ENCODE measurements around the gene MAPK8.

The MAPK8 gene

DNA sequence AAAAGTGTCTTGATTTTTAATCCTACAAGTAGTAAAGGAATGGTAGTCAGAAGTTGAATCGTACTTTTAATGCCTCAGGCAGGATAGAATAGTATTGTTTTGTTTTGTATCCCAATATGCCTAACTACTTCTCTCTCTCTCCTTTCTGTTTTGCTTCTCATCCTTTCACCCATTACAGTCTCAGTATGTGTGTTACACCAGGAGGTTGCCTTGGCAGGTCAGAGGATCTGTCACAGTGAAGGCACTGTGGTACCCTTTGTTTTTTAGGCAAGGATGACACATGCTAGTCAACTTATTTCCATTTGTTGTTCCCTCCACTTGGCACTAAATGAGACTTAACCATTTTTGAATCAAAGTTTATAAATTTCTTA lies 94.4 kb downstream of the MAPK8 start:
- Histone ChIP-seq H3K27me3 (ENCODE audit: insufficient read depth, poor library complexity, severe bottlenecking) (no peaks in the 10 kb centered on the region), H3K4me3 (replicated peaks; ENCODE audit: insufficient read depth, low read length) (no peak overlapping the region), H3K27ac (replicated peaks) (no peak overlapping the region)
- TF ChIP-seq, protein P1, sequence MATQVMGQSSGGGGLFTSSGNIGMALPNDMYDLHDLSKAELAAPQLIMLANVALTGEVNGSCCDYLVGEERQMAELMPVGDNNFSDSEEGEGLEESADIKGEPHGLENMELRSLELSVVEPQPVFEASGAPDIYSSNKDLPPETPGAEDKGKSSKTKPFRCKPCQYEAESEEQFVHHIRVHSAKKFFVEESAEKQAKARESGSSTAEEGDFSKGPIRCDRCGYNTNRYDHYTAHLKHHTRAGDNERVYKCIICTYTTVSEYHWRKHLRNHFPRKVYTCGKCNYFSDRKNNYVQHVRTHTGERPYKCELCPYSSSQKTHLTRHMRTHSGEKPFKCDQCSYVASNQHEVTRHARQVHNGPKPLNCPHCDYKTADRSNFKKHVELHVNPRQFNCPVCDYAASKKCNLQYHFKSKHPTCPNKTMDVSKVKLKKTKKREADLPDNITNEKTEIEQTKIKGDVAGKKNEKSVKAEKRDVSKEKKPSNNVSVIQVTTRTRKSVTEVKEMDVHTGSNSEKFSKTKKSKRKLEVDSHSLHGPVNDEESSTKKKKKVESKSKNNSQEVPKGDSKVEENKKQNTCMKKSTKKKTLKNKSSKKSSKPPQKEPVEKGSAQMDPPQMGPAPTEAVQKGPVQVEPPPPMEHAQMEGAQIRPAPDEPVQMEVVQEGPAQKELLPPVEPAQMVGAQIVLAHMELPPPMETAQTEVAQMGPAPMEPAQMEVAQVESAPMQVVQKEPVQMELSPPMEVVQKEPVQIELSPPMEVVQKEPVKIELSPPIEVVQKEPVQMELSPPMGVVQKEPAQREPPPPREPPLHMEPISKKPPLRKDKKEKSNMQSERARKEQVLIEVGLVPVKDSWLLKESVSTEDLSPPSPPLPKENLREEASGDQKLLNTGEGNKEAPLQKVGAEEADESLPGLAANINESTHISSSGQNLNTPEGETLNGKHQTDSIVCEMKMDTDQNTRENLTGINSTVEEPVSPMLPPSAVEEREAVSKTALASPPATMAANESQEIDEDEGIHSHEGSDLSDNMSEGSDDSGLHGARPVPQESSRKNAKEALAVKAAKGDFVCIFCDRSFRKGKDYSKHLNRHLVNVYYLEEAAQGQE (IDR thresholded peaks at IDR 0.05; ENCODE audit: insufficient replicate concordance, low read depth), result no peak
- no peak for TF ChIP-seq SPI1 (IDR thresholded peaks at IDR 0.05; ENCODE audit: borderline replicate concordance, low read depth)
- TF ChIP-seq POLR2AphosphoS5 (IDR thresholded peaks at IDR 0.05; ENCODE audit: low read depth), result no peak
- no peak for TF ChIP-seq GABPA (IDR thresholded peaks at IDR 0.05; ENCODE audit: low read depth)
- TF ChIP-seq, protein P2, sequence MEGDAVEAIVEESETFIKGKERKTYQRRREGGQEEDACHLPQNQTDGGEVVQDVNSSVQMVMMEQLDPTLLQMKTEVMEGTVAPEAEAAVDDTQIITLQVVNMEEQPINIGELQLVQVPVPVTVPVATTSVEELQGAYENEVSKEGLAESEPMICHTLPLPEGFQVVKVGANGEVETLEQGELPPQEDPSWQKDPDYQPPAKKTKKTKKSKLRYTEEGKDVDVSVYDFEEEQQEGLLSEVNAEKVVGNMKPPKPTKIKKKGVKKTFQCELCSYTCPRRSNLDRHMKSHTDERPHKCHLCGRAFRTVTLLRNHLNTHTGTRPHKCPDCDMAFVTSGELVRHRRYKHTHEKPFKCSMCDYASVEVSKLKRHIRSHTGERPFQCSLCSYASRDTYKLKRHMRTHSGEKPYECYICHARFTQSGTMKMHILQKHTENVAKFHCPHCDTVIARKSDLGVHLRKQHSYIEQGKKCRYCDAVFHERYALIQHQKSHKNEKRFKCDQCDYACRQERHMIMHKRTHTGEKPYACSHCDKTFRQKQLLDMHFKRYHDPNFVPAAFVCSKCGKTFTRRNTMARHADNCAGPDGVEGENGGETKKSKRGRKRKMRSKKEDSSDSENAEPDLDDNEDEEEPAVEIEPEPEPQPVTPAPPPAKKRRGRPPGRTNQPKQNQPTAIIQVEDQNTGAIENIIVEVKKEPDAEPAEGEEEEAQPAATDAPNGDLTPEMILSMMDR (IDR thresholded peaks at IDR 0.05; ENCODE audit: insufficient read depth, low read length), result no peak
- DNase-seq (ENCODE audit: low read depth in 1 of 2, low spot score in 1 of 2), result no peak

DNA sequence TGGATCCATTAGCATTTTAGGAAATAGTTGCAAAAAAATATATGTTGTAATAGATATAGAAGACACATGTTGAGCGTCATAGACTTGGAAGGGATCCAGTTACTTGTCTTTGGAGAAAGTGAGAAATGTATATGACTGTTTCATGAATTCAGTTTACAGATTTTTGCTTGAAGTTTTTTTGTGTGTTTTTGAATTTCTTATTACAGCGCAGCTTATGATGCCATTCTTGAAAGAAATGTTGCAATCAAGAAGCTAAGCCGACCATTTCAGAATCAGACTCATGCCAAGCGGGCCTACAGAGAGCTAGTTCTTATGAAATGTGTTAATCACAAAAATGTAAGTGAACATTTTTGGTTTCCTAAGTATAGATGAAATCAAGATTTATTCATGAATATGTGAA lies 98.2 kb downstream of the MAPK8 start:
- TF ChIP-seq SPI1 (IDR thresholded peaks at IDR 0.05; ENCODE audit: borderline replicate concordance, low read depth) (no peak), GABPA (IDR thresholded peaks at IDR 0.05; ENCODE audit: low read depth) (no peak), POLR2AphosphoS5 (IDR thresholded peaks at IDR 0.05; ENCODE audit: low read depth) (no peak)
- TF ChIP-seq, protein P1 (IDR thresholded peaks at IDR 0.05; ENCODE audit: insufficient replicate concordance, low read depth), result no peak
- TF ChIP-seq, protein P2 (IDR thresholded peaks at IDR 0.05; ENCODE audit: insufficient read depth, low read length), result no peak
- H3K4me3 ChIP-seq (replicated peaks; ENCODE audit: insufficient read depth, low read length), result no peak overlapping the region
- peak; percentile 16 to 28 for DNase-seq (ENCODE audit: low read depth in 1 of 2, low spot score in 1 of 2)
- no peaks in the 10 kb centered on the region for H3K27me3 ChIP-seq (ENCODE audit: insufficient read depth, poor library complexity, severe bottlenecking)
- H3K27ac ChIP-seq (replicated peaks), result 0 out of 2 replicates have a peak overlapping the region, but pooled peaks have one; percentile 10

DNA sequence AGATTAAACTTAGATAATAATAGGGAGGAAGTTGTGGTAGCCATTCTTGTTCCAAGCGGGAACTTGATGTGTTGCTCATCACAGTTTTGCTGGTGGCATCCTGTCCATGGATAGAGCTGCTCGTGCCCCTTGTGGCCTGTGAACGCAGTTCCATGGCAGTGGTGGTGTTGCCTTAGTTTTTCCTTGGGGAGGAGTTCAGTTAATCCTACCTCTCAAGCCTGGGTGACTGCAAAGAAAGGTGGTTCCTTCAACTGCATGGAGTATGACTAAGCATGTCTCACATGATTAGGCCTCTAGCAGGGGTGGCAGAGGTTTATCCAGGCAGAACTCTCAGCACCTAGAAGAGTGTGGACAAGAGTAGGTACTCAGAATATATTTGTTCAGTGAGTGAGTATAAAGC lies 99.7 kb downstream of the MAPK8 start:
- TF ChIP-seq, protein P2 (IDR thresholded peaks at IDR 0.05; ENCODE audit: insufficient read depth, low read length), result no peak
- TF ChIP-seq GABPA (IDR thresholded peaks at IDR 0.05; ENCODE audit: low read depth) (no peak), POLR2AphosphoS5 (IDR thresholded peaks at IDR 0.05; ENCODE audit: low read depth) (no peak), SPI1 (IDR thresholded peaks at IDR 0.05; ENCODE audit: borderline replicate concordance, low read depth) (no peak)
- TF ChIP-seq, protein P1 (IDR thresholded peaks at IDR 0.05; ENCODE audit: insufficient replicate concordance, low read depth), result no peak
- Histone ChIP-seq H3K27ac (replicated peaks) (no peak overlapping the region), H3K27me3 (ENCODE audit: insufficient read depth, poor library complexity, severe bottlenecking) (no peaks in the 10 kb centered on the region), H3K4me3 (replicated peaks; ENCODE audit: insufficient read depth, low read length) (no peak overlapping the region)
- peak; percentile 14 to 16 for DNase-seq (ENCODE audit: low read depth in 1 of 2, low spot score in 1 of 2)
